IPS-15b (cell line): Measurements from ENCODE around the gene EXOC6B.

Experiments
- H3K27me3 ChIP-seq: one replicate; pipeline ENCODE4 v1.6.1; 2013; ENCODE audit warnings: low read length; ENCODE audit not compliant: control insufficient read depth, insufficient read depth
- H3K36me3 ChIP-seq: one replicate; pipeline ENCODE4 v1.6.1; 2013; ENCODE audit warnings: low read length; ENCODE audit not compliant: control insufficient read depth, insufficient read depth
- H3K4me1 ChIP-seq: one replicate; pipeline ENCODE4 v1.6.1; 2013; ENCODE audit warnings: mild to moderate bottlenecking, low read length; ENCODE audit not compliant: control insufficient read depth, insufficient read depth
- H3K4me3 ChIP-seq: one replicate; pipeline ENCODE4 v1.5.1; 2013; ENCODE audit warnings: low read depth, low read length
- H3K9ac ChIP-seq: one replicate; pipeline ENCODE4 v1.6.1; 2013; ENCODE audit warnings: low read depth, mild to moderate bottlenecking, low read length
- H3K9me3 ChIP-seq: one replicate; pipeline ENCODE4 v1.6.1; 2013; ENCODE audit warnings: mild to moderate bottlenecking, low read length; ENCODE audit not compliant: control insufficient read depth, insufficient read depth

The EXOC6B gene

DNA sequence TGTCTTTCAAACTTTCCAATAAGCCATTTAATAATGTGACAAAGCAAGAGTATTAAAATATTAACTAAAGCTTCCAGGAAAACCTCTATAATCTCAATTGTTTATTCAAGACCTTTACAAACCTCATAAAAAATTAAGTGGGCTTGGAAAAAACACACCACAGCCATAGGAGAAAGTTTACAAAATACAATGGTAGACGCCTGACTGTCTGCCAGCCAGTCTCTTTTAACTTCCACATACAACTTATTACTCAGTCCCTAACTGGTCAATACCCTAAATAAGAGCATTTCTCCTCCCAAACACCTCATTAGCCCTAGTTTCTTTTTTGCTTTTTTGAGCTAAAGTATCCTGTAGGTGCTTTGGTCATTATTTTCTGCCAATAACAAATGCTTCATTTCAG is 430.7 kb downstream of the EXOC6B start:
- no peaks in the 10 kb centered on the region for H3K27me3 ChIP-seq
- no peak overlapping the region for H3K4me3 ChIP-seq
- no peaks in the 10 kb centered on the region for H3K4me1 ChIP-seq
- no peaks in the 10 kb centered on the region for H3K9me3 ChIP-seq
- H3K9ac ChIP-seq, result no peak overlapping the region
- H3K36me3 ChIP-seq, result no peaks in the 10 kb centered on the region

DNA sequence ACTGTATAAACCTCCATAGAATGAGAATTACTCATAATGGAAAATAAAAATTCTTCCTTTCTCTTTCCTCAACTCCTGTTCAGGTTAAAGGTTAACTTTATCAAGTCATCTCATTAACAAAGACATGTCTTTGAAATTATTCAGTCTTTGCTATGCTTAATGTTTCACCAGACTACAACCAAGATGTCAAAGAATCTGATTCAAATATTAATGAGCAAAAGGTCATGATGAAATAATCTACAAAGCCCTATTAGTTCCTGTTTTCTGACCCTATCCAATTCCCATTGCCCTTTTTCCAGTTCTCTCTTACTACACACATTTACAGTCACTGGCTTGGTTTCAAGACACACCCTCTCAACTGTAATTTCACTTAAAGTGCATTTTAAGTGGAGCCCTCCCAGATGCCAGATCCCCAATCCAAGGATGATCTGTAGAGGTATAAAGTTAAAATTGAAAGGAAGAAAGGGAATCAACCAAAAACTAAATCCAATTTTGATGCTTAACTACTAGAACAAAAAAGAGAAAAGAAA is 431.2 kb downstream of the EXOC6B start:
- no peak overlapping the region for H3K4me3 ChIP-seq

DNA sequence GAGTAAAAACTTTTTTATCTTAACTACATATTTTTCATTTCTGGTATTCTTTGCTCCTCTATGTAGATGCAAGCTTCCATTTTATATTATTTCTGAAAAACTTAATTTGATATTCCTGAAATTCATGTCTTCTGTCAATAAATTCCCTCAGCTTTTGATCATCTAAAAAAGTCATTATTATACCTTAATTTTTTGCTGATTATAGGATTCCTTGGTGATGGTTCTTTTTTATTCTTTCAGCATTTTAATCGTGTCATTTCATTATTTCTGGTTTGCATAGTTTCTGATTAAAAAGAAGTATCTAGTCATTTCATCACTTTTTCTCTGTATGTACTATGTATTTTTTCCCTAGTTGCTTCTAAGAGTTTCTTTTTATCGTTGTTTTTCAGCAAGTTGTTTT is 436.4 kb downstream of the EXOC6B start:
- no peaks in the 10 kb centered on the region for H3K4me1 ChIP-seq
- no peak overlapping the region for H3K9ac ChIP-seq
- H3K9me3 ChIP-seq, result peaks cover 13% of the 10 kb centered on the region
- H3K4me3 ChIP-seq, result no peak overlapping the region
- H3K36me3 ChIP-seq, result no peaks in the 10 kb centered on the region
- no peaks in the 10 kb centered on the region for H3K27me3 ChIP-seq

More for the DNA sequence above, 431.2 kb downstream of the EXOC6B start:
- no peaks in the 10 kb centered on the region for H3K27me3 ChIP-seq
- no peaks in the 10 kb centered on the region for H3K9me3 ChIP-seq
- H3K36me3 ChIP-seq, result no peaks in the 10 kb centered on the region
- H3K4me1 ChIP-seq, result no peaks in the 10 kb centered on the region
- no peak overlapping the region for H3K9ac ChIP-seq

DNA sequence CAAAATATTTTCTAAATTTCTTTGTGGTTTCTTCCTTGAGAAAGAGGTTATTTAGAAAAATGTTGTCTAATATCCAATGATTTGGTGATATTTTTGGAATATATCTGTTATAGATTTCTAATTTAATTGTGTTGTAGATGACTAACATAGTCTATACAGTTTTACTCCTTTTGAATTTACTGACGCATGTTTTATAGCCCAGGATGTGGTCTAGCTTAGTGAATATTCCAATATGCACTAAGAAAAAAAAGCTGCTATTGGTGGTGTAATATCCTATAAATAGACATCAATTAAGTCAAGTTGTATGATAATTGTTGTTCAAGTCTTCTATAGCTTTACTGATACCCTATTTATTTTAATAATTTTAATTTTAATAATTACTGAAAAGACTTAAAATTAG is 437.6 kb downstream of the EXOC6B start:
- no peak overlapping the region for H3K4me3 ChIP-seq
- no peaks in the 10 kb centered on the region for H3K4me1 ChIP-seq
- H3K27me3 ChIP-seq, result no peaks in the 10 kb centered on the region
- H3K9ac ChIP-seq, result no peak overlapping the region
- peaks cover 13% of the 10 kb centered on the region for H3K9me3 ChIP-seq
- H3K36me3 ChIP-seq, result no peaks in the 10 kb centered on the region

DNA sequence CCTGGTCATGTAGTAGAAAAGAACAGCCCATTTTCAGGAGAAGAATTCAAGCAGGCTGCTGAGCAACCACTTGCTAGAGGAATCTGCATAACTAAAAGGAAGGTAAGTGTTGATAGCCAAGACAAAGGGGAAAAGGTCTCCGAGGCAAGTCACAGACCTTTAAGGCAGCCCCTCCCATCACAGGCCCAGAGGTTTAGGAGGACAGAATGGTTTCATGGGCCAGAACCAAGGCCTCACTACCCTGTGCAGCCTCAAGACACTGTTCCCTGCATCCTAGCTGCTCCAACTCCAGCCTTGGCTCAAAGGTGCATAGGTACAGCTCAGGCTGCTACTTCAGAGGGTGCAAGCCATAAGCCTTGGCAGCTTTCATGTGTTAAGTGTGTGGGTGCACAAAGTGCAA is 439.5 kb downstream of the EXOC6B start:
- Histone ChIP-seq H3K9ac (no peak overlapping the region), H3K4me1 (no peaks in the 10 kb centered on the region), H3K4me3 (no peak overlapping the region), H3K27me3 (no peaks in the 10 kb centered on the region), H3K9me3 (peaks cover 13% of the 10 kb centered on the region), H3K36me3 (no peaks in the 10 kb centered on the region)

DNA sequence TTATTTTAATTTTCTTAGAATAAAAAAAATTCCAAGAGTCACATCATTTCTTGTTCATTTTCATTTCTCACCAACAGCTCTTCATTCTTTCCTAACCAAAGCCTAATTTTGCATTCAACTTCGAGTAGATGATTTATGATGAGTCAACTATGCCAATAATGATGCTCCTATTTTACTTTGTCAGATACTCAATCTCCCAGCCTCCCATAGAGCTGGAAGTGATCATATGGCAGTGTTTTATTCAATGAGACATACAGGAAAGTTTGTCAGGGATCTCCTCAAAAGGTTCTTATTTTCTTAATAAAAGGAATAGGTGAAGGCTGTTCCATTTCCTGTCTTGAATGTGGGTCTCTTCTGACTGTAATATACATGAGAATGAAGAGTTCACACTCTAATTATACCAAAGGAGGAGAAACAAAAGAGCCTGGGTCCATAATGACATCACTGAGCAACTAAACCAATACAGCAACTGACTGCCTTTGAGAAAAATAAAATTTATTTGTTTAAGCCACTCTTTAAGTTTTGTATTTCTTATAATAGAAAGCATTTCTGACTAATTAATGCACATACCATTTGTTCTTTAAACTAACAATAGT is 447.0 kb downstream of the EXOC6B start:
- Histone ChIP-seq H3K4me1 (peaks cover 11% of the 10 kb centered on the region), H3K9ac (no peak overlapping the region), H3K27me3 (no peaks in the 10 kb centered on the region), H3K4me3 (no peak overlapping the region), H3K36me3 (no peaks in the 10 kb centered on the region), H3K9me3 (no peaks in the 10 kb centered on the region)

DNA sequence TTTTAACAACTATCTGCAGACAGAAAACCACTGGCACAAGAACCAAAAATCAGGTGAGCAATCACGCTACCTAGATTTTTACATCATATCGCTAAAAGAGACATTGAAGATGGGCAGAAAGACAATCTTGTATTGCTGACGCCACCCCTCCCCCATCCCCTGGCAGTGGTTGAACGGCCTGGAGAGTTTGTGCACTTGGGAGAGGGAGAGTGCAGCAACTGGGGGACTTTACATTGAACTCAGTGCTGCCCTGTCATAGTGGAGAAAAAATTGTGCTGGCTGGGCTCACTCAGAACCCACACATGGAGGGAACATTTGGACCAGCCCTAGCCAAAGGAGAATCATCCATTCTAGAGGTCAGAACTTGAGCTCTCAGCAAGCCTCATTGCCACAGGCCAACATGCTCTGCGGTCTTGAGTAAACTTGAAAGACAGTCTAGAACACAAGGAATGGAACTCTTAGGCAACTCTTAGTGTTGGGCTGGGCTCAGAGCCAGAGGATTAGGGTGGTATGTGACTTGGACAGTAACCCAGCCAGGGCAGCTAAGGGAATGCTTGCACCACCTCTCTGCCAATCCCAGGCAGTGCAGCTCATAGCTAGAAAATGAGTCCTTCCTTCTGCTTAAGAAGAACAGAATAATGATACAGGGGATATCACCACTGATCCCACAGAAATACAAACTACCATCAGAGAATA is 458.2 kb downstream of the EXOC6B start:
- Histone ChIP-seq H3K9me3 (no peaks in the 10 kb centered on the region), H3K4me1 (peaks cover 4% of the 10 kb centered on the region), H3K4me3 (no peak overlapping the region), H3K9ac (no peak overlapping the region), H3K27me3 (no peaks in the 10 kb centered on the region), H3K36me3 (no peaks in the 10 kb centered on the region)

DNA sequence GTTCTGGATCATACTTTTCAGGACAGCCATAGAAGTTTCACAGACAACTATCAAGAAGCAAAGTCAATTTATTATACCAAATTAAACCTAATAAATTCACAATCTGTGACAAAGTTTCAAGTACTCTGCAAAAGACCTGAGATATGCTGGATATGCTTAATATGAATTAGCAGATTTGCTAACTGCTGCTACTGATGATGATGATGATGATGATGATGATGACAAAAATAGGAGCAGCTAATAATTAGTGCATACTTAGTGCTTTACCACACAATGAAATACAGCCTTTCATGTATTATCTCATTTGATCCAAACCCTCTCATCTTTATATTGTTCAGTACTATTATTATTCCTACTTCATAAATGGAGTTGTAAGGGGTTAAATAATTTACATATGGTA is 462.4 kb downstream of the EXOC6B start:
- Histone ChIP-seq H3K9ac (no peak overlapping the region), H3K4me1 (peaks cover 4% of the 10 kb centered on the region)

DNA sequence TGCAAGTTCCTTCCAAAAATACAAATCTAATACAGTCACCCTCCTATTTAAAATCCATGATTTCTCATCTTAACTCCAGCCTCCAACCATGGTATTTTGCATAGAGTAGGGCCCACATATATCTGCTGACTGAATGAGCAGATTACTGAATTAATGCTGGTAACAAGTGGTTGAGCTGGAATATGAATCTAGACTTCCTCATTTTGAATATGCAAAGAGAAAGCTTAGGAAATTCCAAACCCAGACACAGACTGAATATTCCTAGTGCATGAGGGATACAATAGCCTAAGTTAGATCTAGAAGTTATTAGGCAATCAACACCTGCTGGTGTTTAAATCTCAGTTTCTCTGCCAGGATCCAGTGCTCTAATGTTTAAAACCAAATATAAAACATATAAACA is 463.1 kb downstream of the EXOC6B start:
- Histone ChIP-seq H3K27me3 (no peaks in the 10 kb centered on the region), H3K36me3 (no peaks in the 10 kb centered on the region), H3K9me3 (no peaks in the 10 kb centered on the region), H3K4me1 (peaks cover 4% of the 10 kb centered on the region), H3K4me3 (no peak overlapping the region), H3K9ac (no peak overlapping the region)

More for the DNA sequence above, 462.4 kb downstream of the EXOC6B start:
- Histone ChIP-seq H3K4me3 (no peak overlapping the region), H3K9me3 (no peaks in the 10 kb centered on the region), H3K27me3 (no peaks in the 10 kb centered on the region), H3K36me3 (no peaks in the 10 kb centered on the region)

DNA sequence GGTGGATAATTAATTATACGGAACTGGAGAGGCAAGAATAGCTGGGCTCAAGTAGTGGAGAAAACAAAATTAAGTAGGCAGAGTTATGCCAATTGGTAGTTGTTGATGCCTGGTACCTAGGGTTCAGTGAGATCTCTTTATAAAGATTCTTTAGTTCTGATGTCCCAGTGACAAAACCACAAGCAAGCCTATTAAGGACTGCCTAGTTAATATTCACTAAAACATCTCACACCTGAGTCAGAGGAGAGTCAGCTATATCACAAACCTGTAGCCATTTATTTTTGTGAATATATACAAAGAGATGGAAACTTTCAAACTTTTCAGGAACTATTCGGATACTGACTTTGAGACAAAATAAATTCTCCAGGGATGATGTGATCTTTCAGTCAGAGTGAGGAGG is 464.3 kb downstream of the EXOC6B start:
- H3K4me1 ChIP-seq, result no peaks in the 10 kb centered on the region
- no peaks in the 10 kb centered on the region for H3K9me3 ChIP-seq
- no peak overlapping the region for H3K4me3 ChIP-seq
- no peak overlapping the region for H3K9ac ChIP-seq
- H3K36me3 ChIP-seq, result no peaks in the 10 kb centered on the region
- no peaks in the 10 kb centered on the region for H3K27me3 ChIP-seq

DNA sequence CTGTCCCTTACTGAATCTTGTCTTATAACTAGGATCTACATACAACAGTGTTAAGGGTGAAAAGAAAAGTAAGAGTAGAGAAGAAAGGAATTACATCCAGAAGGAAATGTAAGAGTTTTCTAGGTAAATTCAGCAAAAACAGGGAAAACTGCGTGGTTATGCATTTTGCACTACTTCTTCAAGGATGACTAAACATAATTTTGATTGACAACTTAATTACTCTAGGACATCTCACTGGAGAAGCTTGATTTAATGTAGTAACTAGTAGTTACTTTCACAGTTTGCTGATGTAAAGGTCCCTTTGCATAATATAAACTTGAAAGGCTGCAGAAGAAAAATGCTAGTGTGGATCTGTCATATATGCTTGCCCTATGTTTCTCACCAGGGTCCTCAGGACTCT is 464.8 kb downstream of the EXOC6B start:
- no peak overlapping the region for H3K4me3 ChIP-seq
- H3K9ac ChIP-seq, result no peak overlapping the region
- no peaks in the 10 kb centered on the region for H3K27me3 ChIP-seq
- no peaks in the 10 kb centered on the region for H3K36me3 ChIP-seq
- no peaks in the 10 kb centered on the region for H3K4me1 ChIP-seq
- H3K9me3 ChIP-seq, result no peaks in the 10 kb centered on the region

DNA sequence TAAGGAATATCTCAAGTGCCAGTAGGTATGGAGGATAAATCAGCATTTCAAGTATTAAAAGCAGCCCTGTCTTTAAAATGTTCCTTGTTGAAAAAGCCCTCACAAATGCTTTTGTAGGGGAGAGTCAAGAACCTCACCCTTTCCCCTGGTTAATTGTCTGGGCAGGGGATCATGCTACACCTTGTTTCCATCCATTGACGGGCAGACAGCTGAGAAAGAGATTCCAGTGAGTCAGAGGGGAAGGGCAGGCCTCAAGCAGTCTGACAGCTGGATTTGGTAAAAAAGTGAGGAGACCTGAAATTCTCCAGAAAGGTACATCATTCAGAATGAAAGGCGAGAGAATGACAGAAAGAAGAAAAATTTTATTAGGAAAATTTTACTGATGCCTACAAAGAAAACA is 475.0 kb downstream of the EXOC6B start:
- peaks cover 7% of the 10 kb centered on the region for H3K4me1 ChIP-seq
- no peaks in the 10 kb centered on the region for H3K27me3 ChIP-seq
- no peaks in the 10 kb centered on the region for H3K36me3 ChIP-seq
- no peaks in the 10 kb centered on the region for H3K9me3 ChIP-seq
- H3K9ac ChIP-seq, result no peak overlapping the region
- no peak overlapping the region for H3K4me3 ChIP-seq
